GM18517 (cell line): ENCODE results near the gene TSHZ2.
"Not testable (repeated sequence)": the region's sequence is repeated elsewhere in the genome, so short reads cannot be mapped to it uniquely, and the experiment has no call there.

Source experiments
- ATAC-seq: cut with Tn5 transposase; IDR thresholded peaks from one replicate; pipeline ENCODE4 v1.9.1; 2021; ENCODE audit warnings: mild to moderate bottlenecking, moderate library complexity; ENCODE audit not compliant: unreplicated experiment

The TSHZ2 gene

DNA sequence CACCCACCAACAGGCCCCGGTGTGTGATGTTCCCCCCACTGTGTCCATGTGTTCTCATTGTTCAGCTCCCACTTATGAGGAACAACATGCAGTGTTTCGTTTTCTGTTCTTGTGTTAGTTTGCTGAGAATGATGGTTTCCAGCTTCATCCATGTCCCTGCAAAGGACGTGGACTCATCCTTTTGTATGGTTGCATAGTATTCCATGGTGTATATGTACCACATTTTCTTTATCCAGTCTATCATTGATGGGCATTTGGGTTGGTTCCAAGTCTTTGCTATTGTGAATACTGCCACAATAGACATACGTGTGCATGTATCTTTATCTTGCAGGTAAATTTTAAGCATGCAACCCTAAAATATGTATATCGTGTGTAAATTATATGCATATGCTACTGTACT, 52.5 kb downstream of the TSHZ2 start:
- ATAC-seq: not testable (repeated sequence)

DNA sequence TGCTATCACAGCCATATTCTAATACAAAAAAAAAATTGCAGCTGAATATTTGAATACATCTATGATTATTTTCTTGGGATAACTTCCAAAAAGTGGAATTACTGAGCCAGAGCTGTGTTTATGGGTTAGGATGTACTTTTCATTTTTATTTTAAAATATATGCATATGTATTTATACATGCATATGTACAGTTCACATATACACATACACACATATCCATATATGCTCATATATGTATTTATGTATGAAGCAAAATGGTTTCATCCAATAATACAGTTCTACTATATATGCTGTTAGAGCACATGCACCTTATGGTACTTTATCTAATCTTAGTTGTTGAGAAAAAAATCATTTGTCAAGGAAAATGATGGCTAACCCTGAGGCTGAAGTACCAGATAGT, 54.9 kb downstream of the TSHZ2 start:
- no peak for ATAC-seq

DNA sequence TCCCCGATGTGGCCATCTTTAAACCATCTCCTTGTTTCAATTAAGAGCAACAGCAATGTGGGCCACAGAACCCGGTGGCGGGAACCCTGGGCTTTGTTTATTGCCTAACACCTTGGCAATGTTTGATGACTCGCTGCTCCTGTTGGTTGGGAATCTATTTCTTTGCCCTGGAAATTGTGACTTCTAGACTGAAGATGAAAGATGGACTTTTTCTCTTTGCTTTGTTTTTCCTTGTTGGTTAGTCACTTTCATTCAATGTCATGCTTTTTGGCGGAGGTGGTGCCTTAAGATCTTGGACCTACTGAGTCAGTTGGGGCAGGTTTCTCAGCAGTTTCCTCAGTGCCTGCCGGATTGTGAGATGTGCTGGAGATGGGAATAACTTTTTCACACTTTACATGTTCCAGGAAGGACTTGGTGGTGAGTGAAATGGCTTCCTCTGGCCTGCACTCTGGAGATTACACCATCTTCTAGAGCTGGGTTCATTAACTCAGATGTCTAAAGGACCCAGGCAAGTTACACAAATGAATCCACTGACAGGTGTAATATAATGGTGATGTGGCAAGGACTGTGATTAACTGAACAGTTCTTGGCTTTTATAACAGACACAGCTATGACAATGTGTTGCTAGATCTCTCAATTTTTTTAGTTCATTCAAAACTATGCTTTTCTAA, 56.3 kb downstream of the TSHZ2 start:
- ATAC-seq: no peak

DNA sequence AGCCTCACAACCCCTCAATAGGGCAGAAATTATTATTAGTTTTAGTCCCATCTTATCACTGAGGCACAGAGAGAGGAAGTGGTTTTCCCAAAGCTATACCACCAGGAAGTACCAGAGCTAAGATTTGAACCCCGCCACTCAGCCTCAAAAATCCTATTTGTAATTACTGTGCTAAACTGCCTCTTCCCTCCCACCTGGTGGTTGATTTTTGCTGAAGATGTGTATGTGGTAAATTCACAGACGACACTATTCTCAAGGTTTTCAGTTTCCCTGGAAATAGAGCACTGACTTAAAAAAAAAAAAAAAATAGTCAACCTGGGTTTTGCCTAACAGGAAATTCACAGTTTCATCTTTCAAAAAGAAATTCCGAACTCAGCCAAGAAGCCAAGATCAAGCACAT, 57.9 kb downstream of the TSHZ2 start:
- no peak for ATAC-seq

DNA sequence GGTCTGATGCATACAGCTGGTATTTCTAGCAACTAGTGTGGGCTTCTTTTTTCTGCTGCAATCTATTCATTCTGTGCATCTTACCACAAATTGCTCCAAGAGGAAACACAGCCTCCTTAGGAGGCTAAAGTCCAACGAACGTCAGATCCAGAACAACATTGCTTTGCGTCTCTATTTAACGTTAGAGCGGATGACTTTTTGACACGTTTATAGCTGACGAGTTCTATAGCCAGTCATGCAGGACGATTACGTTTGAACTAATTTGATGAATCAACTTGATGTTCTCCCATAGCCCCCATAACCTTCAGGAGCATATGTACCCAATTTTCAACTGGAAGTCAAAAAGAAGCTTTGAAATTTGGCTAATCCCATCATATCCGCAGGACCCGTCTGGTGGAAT, 59.9 kb downstream of the TSHZ2 start:
- ATAC-seq: no peak

DNA sequence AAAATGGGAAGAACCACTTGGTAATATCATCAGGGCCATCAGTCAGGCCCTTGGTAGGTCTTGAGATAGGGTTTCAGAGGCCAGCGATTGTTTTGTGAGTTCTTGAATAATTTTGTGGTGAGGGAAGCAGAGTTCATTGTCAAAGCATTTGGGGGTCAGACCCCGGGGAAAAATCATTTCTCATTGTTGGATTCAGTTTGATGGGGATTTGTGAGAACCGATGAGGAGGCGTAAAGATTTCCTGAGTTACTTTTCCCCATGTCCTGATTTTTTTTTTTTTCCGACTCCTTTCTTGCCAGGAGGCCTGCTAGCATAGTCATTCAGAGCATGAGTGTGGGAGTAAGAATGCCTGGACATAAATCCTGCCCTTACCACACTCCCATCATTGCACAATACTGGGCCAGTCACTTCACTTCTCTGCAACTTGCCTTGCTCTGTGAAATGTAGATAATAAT, 60.3 kb downstream of the TSHZ2 start:
- no peak for ATAC-seq

DNA sequence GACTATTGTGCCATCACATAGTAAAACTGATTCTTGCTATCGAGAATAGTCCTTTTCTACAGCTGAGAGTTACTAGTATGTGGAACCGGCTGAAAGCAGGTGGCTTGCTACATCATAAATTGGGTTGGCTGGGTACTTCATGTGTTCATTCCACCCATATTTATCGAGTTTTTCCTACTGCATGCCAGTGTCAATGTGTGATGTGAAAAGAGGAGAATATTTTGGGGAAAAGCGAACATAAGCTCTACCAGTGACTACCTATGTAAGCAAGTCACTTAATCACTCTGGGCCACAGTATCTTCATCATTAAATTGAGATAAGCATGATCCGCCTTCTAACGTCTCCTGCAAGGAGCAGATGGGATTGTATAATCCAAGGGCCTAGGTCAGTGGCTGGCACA, 61.0 kb downstream of the TSHZ2 start:
- ATAC-seq: no peak

DNA sequence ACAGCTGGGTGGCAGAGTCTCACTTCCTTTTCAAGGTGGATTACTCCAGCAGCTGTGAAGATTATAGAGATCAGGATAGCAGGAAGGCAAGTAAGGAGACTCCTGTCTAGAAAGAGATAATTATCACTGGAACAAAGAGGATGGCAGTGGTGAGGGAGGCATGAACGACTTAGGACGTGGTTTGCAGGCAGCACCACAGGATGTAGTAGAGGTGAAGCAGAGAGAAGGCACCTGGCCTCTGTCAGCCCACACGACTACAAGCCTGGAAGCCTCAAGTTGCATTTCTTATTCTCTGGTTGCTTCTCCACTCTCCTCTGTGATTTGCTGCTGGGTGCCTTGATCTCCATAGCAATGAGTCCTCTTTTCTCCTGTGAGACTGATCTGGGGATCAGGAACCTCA, 62.7 kb downstream of the TSHZ2 start:
- ATAC-seq: no peak

DNA sequence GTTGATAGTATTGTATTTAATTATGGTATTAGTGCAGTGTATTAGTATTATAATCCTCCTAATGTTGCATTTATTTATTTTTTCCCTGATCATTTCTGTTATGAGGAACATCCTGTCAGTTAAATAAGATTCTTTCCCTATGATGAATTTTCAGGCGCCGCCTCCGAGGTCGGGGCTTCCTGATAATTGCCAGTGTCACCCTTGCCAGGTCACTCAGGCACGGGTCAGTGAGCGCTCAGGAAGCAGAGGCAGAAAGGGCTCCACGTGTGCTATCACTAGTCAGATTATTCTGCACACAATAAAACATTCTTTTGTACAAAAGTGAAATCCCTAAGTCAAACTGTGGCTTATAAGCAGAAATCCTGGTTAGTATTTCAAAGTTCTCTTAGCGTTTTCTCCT, 64.8 kb downstream of the TSHZ2 start:
- no peak for ATAC-seq

DNA sequence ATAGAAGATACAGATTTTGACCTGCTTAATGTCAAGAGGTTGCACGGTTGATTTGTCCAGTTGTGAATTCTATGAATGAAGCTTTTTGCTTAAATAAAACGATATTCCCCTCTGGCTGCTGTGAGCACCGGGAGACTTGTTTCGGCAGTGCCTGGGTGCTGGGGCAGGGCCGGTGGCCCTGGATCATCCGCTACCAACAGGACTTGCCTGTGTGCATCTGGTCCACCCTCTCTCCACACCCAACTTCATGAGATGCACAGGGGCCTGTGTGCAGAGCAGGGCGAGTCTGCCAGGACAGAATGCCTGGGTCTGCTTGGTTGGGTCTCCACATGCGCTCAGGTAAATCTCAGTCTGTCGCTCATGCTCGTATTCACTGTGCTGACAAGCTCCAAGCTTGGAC, 65.5 kb downstream of the TSHZ2 start:
- no peak for ATAC-seq

DNA sequence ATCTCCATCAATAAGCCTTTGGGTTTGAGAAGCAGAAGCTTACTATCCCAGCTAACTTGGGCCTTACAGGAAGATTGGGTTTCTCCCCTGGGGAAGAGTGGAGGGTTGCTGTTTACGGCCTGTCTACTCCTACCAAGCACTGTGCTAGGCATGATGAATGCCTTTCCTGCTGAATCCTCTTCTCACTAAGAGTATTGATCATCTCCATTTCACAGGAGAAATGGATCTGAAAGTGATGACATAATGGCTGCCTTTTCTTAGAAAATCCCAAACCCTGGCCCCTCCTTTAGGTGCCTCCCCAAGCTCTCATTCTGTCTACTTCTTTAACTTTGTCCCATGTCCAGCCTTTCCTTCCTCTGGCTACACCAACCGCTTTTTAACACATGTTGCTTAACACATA, 66.1 kb downstream of the TSHZ2 start:
- ATAC-seq: no peak

DNA sequence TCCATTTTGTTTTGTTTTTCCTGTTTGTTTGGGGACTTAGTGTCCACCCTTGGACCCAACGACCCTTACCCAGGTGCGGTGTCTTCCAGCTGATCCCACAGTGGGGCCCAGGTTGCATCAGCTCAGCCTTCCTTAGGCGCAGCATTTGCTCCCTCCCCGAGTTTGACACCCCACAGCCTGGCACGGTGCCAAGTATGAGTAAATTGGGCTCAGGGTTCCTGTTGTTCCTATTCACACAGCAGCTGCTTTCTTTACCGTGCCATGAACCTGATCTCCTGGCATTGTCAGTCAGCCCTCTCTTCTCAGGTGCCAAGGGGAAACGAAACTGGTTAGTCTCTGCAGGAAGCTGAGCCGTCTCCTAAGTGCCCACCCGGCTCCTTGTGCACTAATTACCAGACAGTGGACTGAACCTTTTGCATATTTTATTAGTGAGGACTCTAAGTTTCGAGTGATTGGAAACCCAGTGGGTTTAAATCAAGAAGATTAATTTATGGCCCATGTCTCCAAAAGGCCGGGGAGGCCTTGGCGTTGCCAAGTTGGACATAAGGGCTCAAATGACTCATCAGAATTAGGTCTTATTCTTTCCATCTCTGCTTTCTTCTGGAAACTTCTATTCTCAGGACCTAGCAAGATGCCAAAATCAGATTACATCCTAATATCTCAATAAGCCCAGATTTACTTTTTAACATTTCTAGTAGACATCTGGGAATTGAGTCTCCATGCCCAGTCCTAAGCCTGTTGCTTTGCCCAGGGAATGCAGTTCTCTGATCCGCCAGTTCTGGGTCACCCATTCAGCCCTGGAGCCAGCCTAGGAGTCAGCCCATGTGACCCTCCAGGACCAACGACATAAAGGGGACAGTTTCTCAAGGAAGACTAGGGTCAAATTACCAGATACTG, 68.8 kb downstream of the TSHZ2 start:
- ATAC-seq: no peak

DNA sequence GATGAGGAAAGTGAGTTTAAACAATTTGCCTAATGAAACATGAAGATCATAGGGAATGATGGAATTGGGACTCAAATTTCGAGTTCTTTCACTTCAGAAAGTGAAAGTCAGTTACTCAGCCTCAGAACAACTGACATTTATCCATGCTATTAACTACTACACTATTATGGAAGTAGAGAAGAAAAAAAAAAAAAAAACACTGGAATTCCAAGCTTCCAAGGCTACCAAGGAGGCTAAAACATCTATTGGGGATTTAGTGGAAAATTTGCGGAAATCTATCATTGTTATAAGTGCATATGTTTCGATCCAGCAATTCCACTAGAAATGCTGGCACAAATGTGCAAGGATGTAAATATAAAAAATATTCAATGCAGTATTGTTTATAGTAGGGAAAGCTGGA, 70.4 kb downstream of the TSHZ2 start:
- no peak for ATAC-seq

DNA sequence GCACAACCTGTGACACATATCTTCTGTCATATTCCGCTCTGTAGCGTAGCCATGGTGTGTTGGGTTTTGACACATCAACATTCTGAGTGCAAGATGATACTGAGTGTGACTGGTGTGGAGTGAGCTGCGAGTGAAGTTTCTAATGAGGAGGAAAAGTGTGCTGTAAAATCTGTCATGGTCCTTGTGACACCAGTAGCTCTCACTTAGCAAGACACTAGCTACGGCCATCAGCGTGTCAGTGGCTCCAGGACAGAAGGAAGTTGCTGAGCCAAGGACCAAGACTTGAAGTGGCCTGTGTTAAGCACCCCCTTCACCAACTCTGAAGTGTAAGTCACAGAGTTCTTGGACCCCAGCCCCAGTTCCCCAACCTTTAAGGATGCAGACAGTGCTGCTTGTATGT, 72.1 kb downstream of the TSHZ2 start:
- no peak for ATAC-seq

DNA sequence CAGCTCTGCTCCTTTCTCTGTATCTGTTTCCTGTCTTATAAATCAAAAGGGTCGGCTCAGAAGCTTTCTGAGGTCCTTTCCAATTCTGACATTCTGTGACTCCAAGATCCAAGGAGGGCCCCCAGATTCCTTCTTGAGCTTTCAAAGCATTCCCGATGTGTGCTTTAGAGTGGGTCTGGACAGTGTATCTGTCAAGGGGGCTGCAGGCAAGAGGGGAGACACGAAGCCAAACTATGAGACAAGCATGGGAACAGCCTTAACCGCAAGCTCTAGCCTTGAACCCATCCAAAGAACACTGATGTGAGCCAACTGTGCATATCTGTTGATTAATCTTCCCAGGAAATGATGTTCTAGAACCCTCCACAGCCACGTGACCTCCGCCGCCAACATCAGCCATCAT, 73.8 kb downstream of the TSHZ2 start:
- ATAC-seq: no peak

DNA sequence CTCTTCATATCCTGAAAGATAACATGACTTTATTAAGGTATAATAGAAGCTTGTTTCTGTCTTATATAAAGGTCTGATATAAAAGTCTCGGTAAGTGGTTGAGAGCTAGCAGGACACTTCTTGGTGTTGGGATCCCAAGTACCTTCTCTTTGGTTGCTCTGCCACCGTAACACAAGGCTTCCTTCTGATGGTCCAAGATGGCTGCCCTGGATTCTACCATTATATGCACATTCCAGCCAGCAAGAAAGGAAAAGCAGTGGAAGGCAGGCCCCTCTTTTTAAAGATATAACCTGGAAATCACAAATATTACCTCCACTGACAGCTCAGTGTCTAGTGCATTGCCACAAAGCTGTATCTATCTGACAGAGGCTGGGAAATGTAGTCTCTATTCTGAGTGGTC, 75.0 kb downstream of the TSHZ2 start:
- ATAC-seq: no peak

DNA sequence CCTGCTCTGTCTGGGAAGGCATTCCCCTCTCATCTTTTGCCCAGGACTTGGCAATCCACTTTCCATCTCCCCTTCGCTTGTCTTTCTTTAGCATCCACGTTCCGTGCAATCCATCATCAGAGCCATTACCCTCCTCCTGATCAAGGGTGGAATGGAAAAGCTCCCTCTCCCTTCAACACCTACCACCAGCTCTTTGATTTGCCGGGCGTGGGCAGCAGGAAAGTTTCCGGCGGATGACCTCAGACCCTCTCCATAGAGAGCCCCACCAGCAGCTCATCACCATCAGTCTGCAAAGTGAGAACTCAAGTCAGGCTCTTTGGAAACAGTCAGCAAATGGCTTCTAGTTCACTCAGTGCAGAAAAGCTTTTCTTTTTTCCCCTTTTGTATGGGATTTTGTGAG, 76.2 kb downstream of the TSHZ2 start:
- no peak for ATAC-seq

DNA sequence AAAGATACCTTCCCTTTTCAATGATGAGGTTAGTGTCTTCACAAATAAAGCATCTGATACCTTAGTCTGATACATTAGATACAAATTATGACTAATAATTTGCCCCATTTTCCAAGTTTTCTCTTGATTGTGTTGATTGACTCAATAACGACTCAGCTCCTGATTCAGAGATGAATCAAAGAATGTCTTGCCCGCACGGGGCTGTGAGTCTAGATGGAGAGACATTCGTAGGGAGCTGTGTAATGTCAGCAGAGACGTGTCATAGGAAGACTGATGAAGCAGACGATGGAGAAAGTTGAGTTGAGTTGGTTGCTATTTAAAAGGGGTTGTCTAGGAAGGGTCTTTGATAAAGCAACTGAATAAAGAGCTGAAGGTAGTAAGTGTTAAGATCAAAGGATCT, 78.2 kb downstream of the TSHZ2 start:
- ATAC-seq: no peak

DNA sequence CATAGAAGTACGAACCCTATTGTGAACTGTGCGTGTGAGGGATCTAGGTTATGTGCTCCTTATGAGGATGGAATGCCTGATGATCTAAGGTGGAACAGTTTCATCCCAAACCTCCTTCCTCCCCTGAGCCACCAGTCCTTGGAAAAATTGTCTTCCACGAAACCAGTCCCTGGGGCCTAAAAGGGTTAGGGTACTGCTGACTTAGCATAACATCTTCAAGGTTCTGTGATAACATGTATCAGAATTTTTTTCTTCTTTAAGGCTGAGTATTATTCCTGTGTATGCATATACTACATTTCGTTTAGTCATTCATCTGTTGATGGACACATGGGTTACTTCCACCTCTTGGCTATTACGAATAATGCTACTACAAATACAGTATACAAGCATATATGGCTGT, 80.2 kb downstream of the TSHZ2 start:
- ATAC-seq: no peak

DNA sequence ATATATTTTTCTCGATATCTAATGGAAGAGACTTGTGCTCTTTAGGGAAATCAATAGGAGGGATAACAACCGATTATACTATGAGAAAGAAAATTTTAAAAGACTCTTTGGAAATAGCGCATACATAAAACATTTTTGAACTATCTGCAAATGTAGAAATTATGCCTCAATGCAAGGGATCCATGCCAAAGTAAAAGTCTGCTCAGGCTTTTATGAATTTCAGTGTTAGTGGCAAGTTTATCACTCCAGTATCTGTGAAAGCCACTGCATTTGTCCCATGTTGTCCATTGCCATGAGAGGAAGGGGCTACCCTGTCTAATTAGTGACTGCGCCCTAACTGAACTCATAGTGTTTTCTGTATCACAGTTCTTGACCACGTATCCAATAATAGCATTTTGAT, 81.4 kb downstream of the TSHZ2 start:
- ATAC-seq: no peak

DNA sequence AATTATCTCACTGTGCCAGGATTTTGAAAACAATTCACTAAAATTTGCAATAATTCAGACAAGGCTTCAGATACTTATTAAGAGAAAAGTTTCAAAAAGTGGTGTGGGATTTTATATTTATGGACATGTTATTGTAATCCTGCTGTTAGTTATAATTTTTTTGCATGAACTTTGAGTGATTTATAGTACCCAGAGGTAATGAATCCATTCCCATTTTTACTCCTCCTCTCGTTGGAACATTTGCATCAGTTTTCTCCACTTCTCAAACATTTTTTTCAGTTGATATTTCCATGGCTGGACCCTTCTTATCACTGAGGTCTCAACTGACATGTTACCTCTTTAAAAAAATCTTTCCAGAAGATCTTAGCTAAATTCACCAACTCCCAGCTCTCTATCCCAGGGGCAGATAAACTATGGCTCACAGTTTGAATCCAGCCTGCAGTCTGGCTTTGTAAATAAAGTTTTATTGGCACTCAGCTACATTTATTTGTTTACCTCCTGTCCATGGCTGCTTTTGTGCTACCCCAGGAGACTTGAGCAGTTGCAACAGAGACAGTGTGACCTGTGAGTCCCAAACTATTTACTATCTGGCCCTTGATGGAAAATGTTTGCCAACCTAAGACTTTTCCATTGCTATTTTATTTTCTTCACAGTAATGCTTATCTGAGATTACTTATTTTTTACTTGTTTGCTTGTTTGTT, 83.4 kb downstream of the TSHZ2 start:
- no peak for ATAC-seq

DNA sequence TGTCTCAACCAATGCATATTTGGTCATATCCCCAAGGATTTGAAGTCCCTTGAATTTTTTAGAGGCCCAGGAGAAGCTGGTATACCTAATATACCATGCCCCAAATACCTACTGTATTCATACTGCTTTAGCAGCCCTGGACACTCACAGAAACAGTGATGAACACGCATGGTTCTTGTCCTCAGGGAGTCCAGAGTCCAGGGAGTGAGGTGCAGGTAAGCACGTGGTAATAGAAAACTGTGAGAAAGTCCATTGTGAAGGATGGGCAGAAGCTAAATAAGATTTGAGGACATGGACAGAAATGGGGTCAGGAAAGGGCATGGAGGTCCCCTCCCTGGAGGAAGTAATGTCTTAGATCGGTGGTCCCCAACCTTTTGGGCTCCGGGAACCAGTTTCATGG, 85.4 kb downstream of the TSHZ2 start:
- ATAC-seq: no peak
